Kidney (tissue), 14 donors: ENCODE results near the gene AP2M1. TPM values are rescaled to one million over a fixed set of nuclear protein-coding genes. Genes with fewer than 3 reads are reported as not detected.

Experiments used
- DNase-seq, 5 donors: peaks; one replicate each; pipeline ENCODE4 v3.0.0-alpha.2; 2013 to 2020
- FAIRE-seq: peaks from 2 replicates; lab custom pipeline; 2012; peaks lifted over from hg19 to GRCh38; lab: Jason Lieb, UNC
- H3K27ac ChIP-seq, 2 donors: one replicate each; pipeline ENCODE4 v1.7.0; 2013; ENCODE audit warnings: low read depth in 2 of 2, low read length in 2 of 2, inconsistent platforms in 1 of 2
- H3K27me3 ChIP-seq: one replicate; pipeline ENCODE4 v1.7.1; 2013; ENCODE audit warnings: low read length, inconsistent platforms; ENCODE audit not compliant: control insufficient read depth, insufficient read depth
- H3K36me3 ChIP-seq, 3 donors: one replicate each; pipeline versions ENCODE4 v1.7.0 to v1.7.1; 2013; ENCODE audit warnings: low read length in 3 of 3, control low read depth in 1 of 3, inconsistent platforms in 1 of 3; ENCODE audit not compliant: insufficient read depth in 3 of 3, control insufficient read depth in 2 of 3
- H3K4me1 ChIP-seq, 3 donors: one replicate each; pipeline versions ENCODE4 v1.7.0 to v1.7.1; 2013; ENCODE audit warnings: low read length in 3 of 3, inconsistent platforms in 1 of 3, low read depth in 1 of 3; ENCODE audit not compliant: control insufficient read depth in 2 of 3, insufficient read depth in 2 of 3
- H3K4me3 ChIP-seq, 3 donors: one replicate each; pipeline versions ENCODE4 v1.7.0 to v1.8.1; 2013; ENCODE audit warnings: low read length in 3 of 3, control low read depth in 1 of 3, inconsistent platforms in 1 of 3
- H3K9ac ChIP-seq, 3 donors: one replicate each; pipeline versions ENCODE4 v1.7.0 to v1.7.1; 2013; ENCODE audit warnings: low read length in 3 of 3, control low read depth in 1 of 3, inconsistent platforms in 1 of 3
- H3K9me3 ChIP-seq, 3 donors: one replicate each; pipeline versions ENCODE4 v1.7.0 to v1.7.1; 2013; ENCODE audit warnings: low read length in 3 of 3, control low read depth in 1 of 3, inconsistent platforms in 1 of 3; ENCODE audit not compliant: control insufficient read depth in 2 of 3, insufficient read depth in 1 of 3
- intact Hi-C: fragments of 100-400 bp; cut with DNase I; formaldehyde crosslinking; loops from one replicate; pipeline ENCODE4 v1.11.1; 2022
- polyA plus RNA-seq: library from polyadenylated mRNA; stranded (reverse); fragments of 350-450 nt; fragmentation: Illumina TruSeq; extraction: RNeasy Lipid Tissue Mini Kit (QIAGEN cat#74804); gene quantifications from one replicate; pipeline ENCODE4 v1.2.3, GENCODE V29; 2014; ENCODE audit warnings: low read depth, low replicate concordance; ENCODE audit not compliant: insufficient read depth
- total RNA-seq: library from RNA; stranded (reverse); fragmentation: NEBNext Ultra II Directional; extraction: Animal tissue kit (Norgen Biotek cat#: 25700); gene quantifications from one replicate; pipeline ENCODE4 v1.2.1, GENCODE V29; 2021
- TF ChIP-seq, protein P1 (sequence below): IDR thresholded peaks from 3 replicates; pipeline ENCODE4 v1.5.1; 2012; ENCODE audit warnings: mild to moderate bottlenecking, moderate library complexity, borderline replicate concordance; ENCODE audit not compliant: insufficient read depth; ENCODE audit errors: extremely low read depth
- donor health status: control.
- donor health status: control.
- donor health status: control.
- donor health status: control.
- donor health status: control.
- donor health status: DM: yes; HTN: yes; CAD: no.
- donor health status: Normal renal cell carcinoma (clear cell type).

AP2M1 gene
- total and polyA plus RNA-seq, 2 donors from 2014 or later: 329 to 353 TPM

GRCh38 chr3:184145111-184145524, 29.5 kb upstream of the AP2M1 start:
- Histone ChIP-seq H3K4me3 (no peak overlapping the region), H3K36me3 (peaks cover 9 to 53% (median 35%) of the 10 kb centered on the region in 3 donors), H3K4me1 (peaks cover 0 to 6% (median 0%) of the 10 kb centered on the region in 3 donors), H3K9me3 (no peaks in the 10 kb centered on the region), H3K9ac (no peak overlapping the region), H3K27ac (no peak overlapping the region), H3K27me3 (no peaks in the 10 kb centered on the region)
- FAIRE-seq (no peak), DNase-seq (peak in 4 of 5 donors; percentile 63 to 79 (median 74))
- TF ChIP-seq, protein P1, sequence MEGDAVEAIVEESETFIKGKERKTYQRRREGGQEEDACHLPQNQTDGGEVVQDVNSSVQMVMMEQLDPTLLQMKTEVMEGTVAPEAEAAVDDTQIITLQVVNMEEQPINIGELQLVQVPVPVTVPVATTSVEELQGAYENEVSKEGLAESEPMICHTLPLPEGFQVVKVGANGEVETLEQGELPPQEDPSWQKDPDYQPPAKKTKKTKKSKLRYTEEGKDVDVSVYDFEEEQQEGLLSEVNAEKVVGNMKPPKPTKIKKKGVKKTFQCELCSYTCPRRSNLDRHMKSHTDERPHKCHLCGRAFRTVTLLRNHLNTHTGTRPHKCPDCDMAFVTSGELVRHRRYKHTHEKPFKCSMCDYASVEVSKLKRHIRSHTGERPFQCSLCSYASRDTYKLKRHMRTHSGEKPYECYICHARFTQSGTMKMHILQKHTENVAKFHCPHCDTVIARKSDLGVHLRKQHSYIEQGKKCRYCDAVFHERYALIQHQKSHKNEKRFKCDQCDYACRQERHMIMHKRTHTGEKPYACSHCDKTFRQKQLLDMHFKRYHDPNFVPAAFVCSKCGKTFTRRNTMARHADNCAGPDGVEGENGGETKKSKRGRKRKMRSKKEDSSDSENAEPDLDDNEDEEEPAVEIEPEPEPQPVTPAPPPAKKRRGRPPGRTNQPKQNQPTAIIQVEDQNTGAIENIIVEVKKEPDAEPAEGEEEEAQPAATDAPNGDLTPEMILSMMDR: peak; percentile 58
- intact Hi-C loops: no loop called here

- no peak overlapping the region for H3K9ac ChIP-seq
- peaks cover 0 to 6% (median 0%) of the 10 kb centered on the region in 3 donors for H3K4me1 ChIP-seq
- TF ChIP-seq, protein P1: no peak
- H3K4me3 ChIP-seq: no peak overlapping the region
- DNase-seq: no peak
- H3K27me3 ChIP-seq: no peaks in the 10 kb centered on the region
- H3K36me3 ChIP-seq: peaks cover 6 to 46% (median 29%) of the 10 kb centered on the region in 3 donors
- no peak overlapping the region for H3K27ac ChIP-seq
- no peaks in the 10 kb centered on the region for H3K9me3 ChIP-seq
- intact Hi-C loops: no loop called here
- FAIRE-seq: no peak
Observed at GRCh38 chr3:184145751-184146270, 28.8 kb upstream of the AP2M1 start.

- no peaks in the 10 kb centered on the region for H3K9me3 ChIP-seq
- no peak overlapping the region for H3K9ac ChIP-seq
- H3K36me3 ChIP-seq: peaks cover 0 to 23% (median 13%) of the 10 kb centered on the region in 3 donors
- H3K4me1 ChIP-seq: peaks cover 0 to 6% (median 0%) of the 10 kb centered on the region in 3 donors
- H3K27ac ChIP-seq: no peak overlapping the region
- DNase-seq (no peak), FAIRE-seq (no peak)
- TF ChIP-seq, protein P1: no peak
- H3K4me3 ChIP-seq: no peak overlapping the region
- no peaks in the 10 kb centered on the region for H3K27me3 ChIP-seq
- intact Hi-C loops: no loop called here
Observed at GRCh38 chr3:184148076-184148475, 26.6 kb upstream of the AP2M1 start.
